CD4-positive, alpha-beta T cell treated with Interleukin-17A for 4 hours (primary cell): Measurements from ENCODE around the gene PIGH.
"Not testable (repeated sequence)": the region's sequence is repeated elsewhere in the genome, so short reads cannot be mapped to it uniquely, and the experiment has no call there.

ENCODE experiments used
- DNase-seq: peaks from one replicate; pipeline ENCODE4 v3.0.0-alpha.2; 2020; ENCODE audit warnings: mixed read lengths

PIGH gene

GRCh38 chr14:67544590-67544989, 55.5 kb downstream of the PIGH start:
- no peak for DNase-seq

DNA sequence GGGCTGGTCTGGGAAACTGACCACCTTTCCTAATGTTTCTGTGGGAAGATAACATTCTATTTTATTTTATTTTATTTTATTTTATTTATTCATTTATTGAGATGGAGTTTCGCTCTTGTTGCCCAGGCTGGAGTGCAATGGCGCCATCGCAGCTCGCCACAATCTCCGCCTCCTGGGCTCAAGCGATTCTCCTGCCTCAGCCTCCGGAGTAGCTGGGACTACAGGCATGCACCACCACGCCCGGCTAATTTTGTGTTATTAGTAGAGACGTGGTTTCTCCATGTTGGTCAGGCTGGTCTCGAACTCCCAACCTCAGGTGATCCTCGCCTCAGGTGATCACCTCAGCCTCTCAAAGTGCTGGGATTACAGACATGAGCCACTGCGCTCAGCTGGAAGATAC, 57.4 kb downstream of the PIGH start:
- DNase-seq = not testable (repeated sequence)

- DNase-seq = peak; percentile 35
Observed at GRCh38 chr14:67541448-67542387, 58.4 kb downstream of the PIGH start.
